Liver (tissue), 9 donors: ENCODE measurements around the gene OIT3. TPM values are rescaled to one million over a fixed set of nuclear protein-coding genes. Genes with fewer than 3 reads are reported as not detected.

Experiments used
- DNase-seq: peaks from one replicate; pipeline ENCODE4 v3.0.0-alpha.2; 2017; ENCODE audit warnings: low spot score
- H3K27ac ChIP-seq, 2 donors: one replicate each; pipeline ENCODE4 v1.7.0; 2013; ENCODE audit warnings: inconsistent platforms in 2 of 2, low read length in 2 of 2, control low read depth in 1 of 2, low read depth in 1 of 2, mild to moderate bottlenecking in 1 of 2
- H3K27me3 ChIP-seq, 4 donors: one replicate each; pipeline versions ENCODE4 v1.6.1 to v1.7.0; 2013; ENCODE audit warnings: low read length in 3 of 4, inconsistent platforms in 1 of 4, mild to moderate bottlenecking in 1 of 4, moderate library complexity in 1 of 4; ENCODE audit not compliant: control insufficient read depth in 4 of 4, insufficient read depth in 4 of 4
- H3K36me3 ChIP-seq, 4 donors: one replicate each; pipeline versions ENCODE4 v1.6.1 to v1.7.0; 2013; ENCODE audit warnings: low read length in 3 of 4, mild to moderate bottlenecking in 3 of 4, low read depth in 1 of 4, moderate library complexity in 1 of 4; ENCODE audit not compliant: control insufficient read depth in 4 of 4, insufficient read depth in 3 of 4
- H3K4me1 ChIP-seq, 4 donors: one replicate each; pipeline versions ENCODE4 v1.6.1 to v1.7.0; 2013; ENCODE audit warnings: low read length in 3 of 4, mild to moderate bottlenecking in 3 of 4, moderate library complexity in 1 of 4; ENCODE audit not compliant: control insufficient read depth in 4 of 4, insufficient read depth in 4 of 4
- H3K4me3 ChIP-seq, 3 donors: one replicate each; pipeline versions ENCODE4 v1.6.1 to v1.7.0; 2013; ENCODE audit warnings: low read length in 3 of 3, control low read depth in 1 of 3, low read depth in 1 of 3, mild to moderate bottlenecking in 1 of 3
- H3K9ac ChIP-seq, 2 donors: one replicate each; pipeline ENCODE4 v1.7.0; 2013; ENCODE audit warnings: low read length in 2 of 2, mild to moderate bottlenecking in 2 of 2, moderate library complexity in 2 of 2, control low read depth in 1 of 2, low read depth in 1 of 2
- H3K9me3 ChIP-seq, 4 donors: one replicate each; pipeline versions ENCODE4 v1.6.1 to v1.7.0; 2013; ENCODE audit warnings: low read length in 3 of 4; ENCODE audit not compliant: control insufficient read depth in 4 of 4
- EGR1 ChIP-seq, 2 donors: IDR thresholded peaks; 2 replicates each; pipeline ENCODE4 v1.6.1; 2016 to 2018; ENCODE audit warnings: antibody characterized with exemption in 2 of 2, low read depth in 2 of 2
- FOXA1 ChIP-seq: IDR thresholded peaks from 2 replicates; pipeline ENCODE4 v1.6.1; 2016; ENCODE audit warnings: antibody characterized with exemption
- FOXA2 ChIP-seq: IDR thresholded peaks from 2 replicates; pipeline ENCODE4 v1.6.1; 2016; ENCODE audit warnings: antibody characterized with exemption
- GABPA ChIP-seq, 2 donors: IDR thresholded peaks in 1 of 2; conservative IDR thresholded peaks in 1 of 2; 2 replicates each; pipeline ENCODE4 v1.6.1; 2016; ENCODE audit warnings: antibody characterized with exemption in 2 of 2, mild to moderate bottlenecking in 1 of 2, moderate library complexity in 1 of 2
- HNF4A ChIP-seq, 2 donors: conservative IDR thresholded peaks; 2 replicates each; pipeline ENCODE4 v1.6.1; 2016; ENCODE audit warnings: antibody characterized with exemption in 2 of 2, mild to moderate bottlenecking in 2 of 2
- HNF4G ChIP-seq: IDR thresholded peaks from 2 replicates; pipeline ENCODE4 v1.6.1; 2016; ENCODE audit warnings: antibody characterized with exemption
- JUND ChIP-seq, 2 donors: IDR thresholded peaks; 2 replicates each; pipeline ENCODE4 v1.6.1; 2016; ENCODE audit warnings: antibody characterized with exemption in 2 of 2
- NR2F2 ChIP-seq: IDR thresholded peaks from 2 replicates; pipeline ENCODE4 v1.6.1; 2016; ENCODE audit warnings: antibody characterized with exemption
- RAD21 ChIP-seq, 2 donors: IDR thresholded peaks; 2 replicates each; pipeline ENCODE4 v1.6.1; 2016; ENCODE audit warnings: antibody characterized with exemption in 2 of 2, mild to moderate bottlenecking in 2 of 2
- RXRA ChIP-seq, 2 donors: IDR thresholded peaks; 2 replicates each; pipeline ENCODE4 v1.6.1; 2017 to 2018; ENCODE audit warnings: antibody characterized with exemption in 2 of 2, mild to moderate bottlenecking in 1 of 2
- TAF1 ChIP-seq: conservative IDR thresholded peaks from 2 replicates; pipeline ENCODE4 v1.6.1; 2016; ENCODE audit warnings: antibody characterized with exemption, mild to moderate bottlenecking
- YY1 ChIP-seq: IDR thresholded peaks from 2 replicates; pipeline ENCODE4 v1.6.1; 2016; ENCODE audit warnings: antibody characterized with exemption, mild to moderate bottlenecking
- WGBS: extraction: QIAGEN DNeasy Blood & Tissue Kit; methylation state at CpG from one replicate; pipeline ENCODE4 v1.1.7; 2013; 5-methylcytosine and 5-hydroxymethylcytosine counted together
- polyA plus RNA-seq, 2 donors: library from polyadenylated mRNA; stranded (reverse) in 1 of 2; unstranded in 1 of 2; fragments of 200-250 nt in 1 of 2; fragments of >200 nt in 1 of 2; fragmentation: Nextera tagmentation in 1 of 2; extraction: Ambion mirVana in 1 of 2; gene quantifications; one replicate each; pipeline versions ENCODE4 v1.2.1 to v1.2.3, GENCODE V29; 2013 to 2015
- total RNA-seq, 2 donors: library from RNA; depleted of rRNA; stranded (reverse); fragments of >200 nt; gene quantifications; one replicate each; pipeline ENCODE4 v1.2.3, GENCODE V29; 2014
- TF ChIP-seq, protein P1 (sequence below): IDR thresholded peaks from 2 replicates; pipeline ENCODE4 v1.6.1; 2016; ENCODE audit warnings: antibody characterized with exemption
- TF ChIP-seq, protein P2 (sequence below): IDR thresholded peaks from 2 replicates; pipeline ENCODE4 v1.6.1; 2016; ENCODE audit warnings: antibody characterized with exemption
- TF ChIP-seq, protein P3 (sequence below): IDR thresholded peaks from 2 replicates; pipeline ENCODE4 v1.6.1; 2016; ENCODE audit warnings: antibody characterized with exemption, mild to moderate bottlenecking
- TF ChIP-seq, protein P4 (sequence below): IDR thresholded peaks from 2 replicates; pipeline ENCODE4 v1.6.1; 2016; ENCODE audit warnings: antibody characterized with exemption
- TF ChIP-seq, protein P5 (sequence below): fragments of 150-350 bp; IDR thresholded peaks from 2 replicates; pipeline ENCODE4 v1.5.1; 2017; ENCODE audit warnings: improper control_type of control experiment, low read depth, low read length; ENCODE audit not compliant: missing input control
- donor health status: healthy.
- donor health status: healthy.
- donor health status: healthy.
- donor health status: healthy.
- donor health status: healthy.

Gene OIT3
- total and polyA plus RNA-seq, 4 donors: 19.0 to 84.8 (median 59.8) TPM

DNA sequence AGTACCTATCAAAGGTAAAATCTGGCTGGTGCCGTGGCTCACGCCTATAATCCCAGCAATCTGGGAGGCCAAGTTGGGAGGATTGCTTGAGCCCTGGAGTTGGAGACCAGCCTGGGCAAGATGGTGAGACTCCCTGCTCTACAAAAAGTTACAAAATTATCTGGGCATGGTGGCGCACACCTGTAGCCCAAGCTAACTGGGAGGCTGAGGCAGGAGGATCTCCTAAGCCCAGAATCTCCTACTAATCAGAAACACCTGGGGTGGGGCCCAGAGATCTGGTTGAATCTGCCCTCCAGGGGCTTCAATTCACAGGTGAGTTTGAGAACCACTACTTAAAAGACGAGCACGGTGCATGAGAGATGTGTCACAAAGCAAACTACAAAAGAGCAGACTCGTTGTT, 58.6 kb downstream of the OIT3 start:
- Histone ChIP-seq H3K36me3 (no peaks in the 10 kb centered on the region), H3K9ac (peak overlapping the region in 1 of 2 donors; percentile 65), H3K27ac (peak overlapping the region; percentile 93 to 99), H3K4me3 (peak overlapping the region; percentile 66 to 85 (median 67)), H3K4me1 (peaks cover 5 to 31% (median 12%) of the 10 kb centered on the region in 4 donors), H3K9me3 (no peaks in the 10 kb centered on the region), H3K27me3 (no peaks in the 10 kb centered on the region)
- WGBS: 66% methylated on average over 6 of the region's 6 CpGs
- DNase-seq: no peak
- TF ChIP-seq RAD21 (IDR thresholded peaks at IDR 0.05): no peak
- TF ChIP-seq, protein P1, sequence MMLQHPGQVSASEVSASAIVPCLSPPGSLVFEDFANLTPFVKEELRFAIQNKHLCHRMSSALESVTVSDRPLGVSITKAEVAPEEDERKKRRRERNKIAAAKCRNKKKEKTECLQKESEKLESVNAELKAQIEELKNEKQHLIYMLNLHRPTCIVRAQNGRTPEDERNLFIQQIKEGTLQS: no peak
- TF ChIP-seq EGR1 (IDR thresholded peaks at IDR 0.05; ENCODE audit: low read depth in 2 of 2): no peak
- TF ChIP-seq GABPA (IDR thresholded peaks at IDR 0.05 in 1 of 2, conservative IDR thresholded peaks at IDR 0.05 in 1 of 2): no peak
- TF ChIP-seq, protein P2, sequence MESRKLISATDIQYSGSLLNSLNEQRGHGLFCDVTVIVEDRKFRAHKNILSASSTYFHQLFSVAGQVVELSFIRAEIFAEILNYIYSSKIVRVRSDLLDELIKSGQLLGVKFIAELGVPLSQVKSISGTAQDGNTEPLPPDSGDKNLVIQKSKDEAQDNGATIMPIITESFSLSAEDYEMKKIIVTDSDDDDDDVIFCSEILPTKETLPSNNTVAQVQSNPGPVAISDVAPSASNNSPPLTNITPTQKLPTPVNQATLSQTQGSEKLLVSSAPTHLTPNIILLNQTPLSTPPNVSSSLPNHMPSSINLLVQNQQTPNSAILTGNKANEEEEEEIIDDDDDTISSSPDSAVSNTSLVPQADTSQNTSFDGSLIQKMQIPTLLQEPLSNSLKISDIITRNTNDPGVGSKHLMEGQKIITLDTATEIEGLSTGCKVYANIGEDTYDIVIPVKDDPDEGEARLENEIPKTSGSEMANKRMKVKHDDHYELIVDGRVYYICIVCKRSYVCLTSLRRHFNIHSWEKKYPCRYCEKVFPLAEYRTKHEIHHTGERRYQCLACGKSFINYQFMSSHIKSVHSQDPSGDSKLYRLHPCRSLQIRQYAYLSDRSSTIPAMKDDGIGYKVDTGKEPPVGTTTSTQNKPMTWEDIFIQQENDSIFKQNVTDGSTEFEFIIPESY: no peak
- TF ChIP-seq JUND (IDR thresholded peaks at IDR 0.05): no peak

DNA sequence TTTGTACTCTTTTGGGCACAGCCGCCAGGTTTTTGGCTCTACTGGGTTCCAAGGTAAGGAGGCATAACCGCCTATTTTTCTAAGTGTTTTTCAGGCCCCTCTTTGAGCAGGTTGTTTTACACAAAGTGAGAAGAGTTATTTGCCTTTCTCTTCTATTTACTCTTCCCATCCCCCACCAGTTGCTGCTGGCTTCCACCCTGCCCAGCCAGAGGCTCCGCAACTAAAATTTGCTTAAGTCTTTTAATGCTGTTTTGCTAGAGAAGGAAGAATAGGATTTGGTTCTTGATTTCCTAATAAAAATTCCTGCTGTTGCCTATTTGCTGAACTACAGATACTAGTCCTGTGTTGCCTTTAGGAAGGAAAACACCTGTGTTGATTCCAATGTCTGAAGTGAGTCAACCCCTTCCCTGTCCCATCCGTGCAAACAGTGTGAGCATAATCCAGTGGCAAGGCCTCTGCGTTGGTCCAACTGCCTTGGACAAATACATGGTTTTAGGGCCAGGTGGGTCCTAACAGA, 59.2 kb downstream of the OIT3 start:
- Histone ChIP-seq H3K4me1 (peaks cover 5 to 31% (median 11%) of the 10 kb centered on the region in 4 donors), H3K27ac (peak overlapping the region; percentile 93 to 99), H3K4me3 (peak overlapping the region; percentile 66 to 85 (median 67)), H3K9ac (peak overlapping the region; percentile 65 to 82), H3K36me3 (no peaks in the 10 kb centered on the region), H3K9me3 (no peaks in the 10 kb centered on the region), H3K27me3 (no peaks in the 10 kb centered on the region)
- WGBS: 33% methylated on average over 5 of the region's 5 CpGs
- no peak for DNase-seq
- TF ChIP-seq HNF4G: no peak
- TF ChIP-seq NR2F2: no peak
- TF ChIP-seq, protein P3, sequence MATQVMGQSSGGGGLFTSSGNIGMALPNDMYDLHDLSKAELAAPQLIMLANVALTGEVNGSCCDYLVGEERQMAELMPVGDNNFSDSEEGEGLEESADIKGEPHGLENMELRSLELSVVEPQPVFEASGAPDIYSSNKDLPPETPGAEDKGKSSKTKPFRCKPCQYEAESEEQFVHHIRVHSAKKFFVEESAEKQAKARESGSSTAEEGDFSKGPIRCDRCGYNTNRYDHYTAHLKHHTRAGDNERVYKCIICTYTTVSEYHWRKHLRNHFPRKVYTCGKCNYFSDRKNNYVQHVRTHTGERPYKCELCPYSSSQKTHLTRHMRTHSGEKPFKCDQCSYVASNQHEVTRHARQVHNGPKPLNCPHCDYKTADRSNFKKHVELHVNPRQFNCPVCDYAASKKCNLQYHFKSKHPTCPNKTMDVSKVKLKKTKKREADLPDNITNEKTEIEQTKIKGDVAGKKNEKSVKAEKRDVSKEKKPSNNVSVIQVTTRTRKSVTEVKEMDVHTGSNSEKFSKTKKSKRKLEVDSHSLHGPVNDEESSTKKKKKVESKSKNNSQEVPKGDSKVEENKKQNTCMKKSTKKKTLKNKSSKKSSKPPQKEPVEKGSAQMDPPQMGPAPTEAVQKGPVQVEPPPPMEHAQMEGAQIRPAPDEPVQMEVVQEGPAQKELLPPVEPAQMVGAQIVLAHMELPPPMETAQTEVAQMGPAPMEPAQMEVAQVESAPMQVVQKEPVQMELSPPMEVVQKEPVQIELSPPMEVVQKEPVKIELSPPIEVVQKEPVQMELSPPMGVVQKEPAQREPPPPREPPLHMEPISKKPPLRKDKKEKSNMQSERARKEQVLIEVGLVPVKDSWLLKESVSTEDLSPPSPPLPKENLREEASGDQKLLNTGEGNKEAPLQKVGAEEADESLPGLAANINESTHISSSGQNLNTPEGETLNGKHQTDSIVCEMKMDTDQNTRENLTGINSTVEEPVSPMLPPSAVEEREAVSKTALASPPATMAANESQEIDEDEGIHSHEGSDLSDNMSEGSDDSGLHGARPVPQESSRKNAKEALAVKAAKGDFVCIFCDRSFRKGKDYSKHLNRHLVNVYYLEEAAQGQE: peak; percentile 41
- no peak for TF ChIP-seq YY1
- no peak for TF ChIP-seq GABPA (IDR thresholded peaks at IDR 0.05 in 1 of 2, conservative IDR thresholded peaks at IDR 0.05 in 1 of 2)
- peak in 1 of 2 donors; percentile 27 for TF ChIP-seq JUND (IDR thresholded peaks at IDR 0.05)
- TF ChIP-seq RXRA (IDR thresholded peaks at IDR 0.05): no peak
- TF ChIP-seq, protein P4, sequence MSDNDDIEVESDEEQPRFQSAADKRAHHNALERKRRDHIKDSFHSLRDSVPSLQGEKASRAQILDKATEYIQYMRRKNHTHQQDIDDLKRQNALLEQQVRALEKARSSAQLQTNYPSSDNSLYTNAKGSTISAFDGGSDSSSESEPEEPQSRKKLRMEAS: no peak
- TF ChIP-seq EGR1 (IDR thresholded peaks at IDR 0.05; ENCODE audit: low read depth in 2 of 2): no peak
- TF ChIP-seq, protein P5, sequence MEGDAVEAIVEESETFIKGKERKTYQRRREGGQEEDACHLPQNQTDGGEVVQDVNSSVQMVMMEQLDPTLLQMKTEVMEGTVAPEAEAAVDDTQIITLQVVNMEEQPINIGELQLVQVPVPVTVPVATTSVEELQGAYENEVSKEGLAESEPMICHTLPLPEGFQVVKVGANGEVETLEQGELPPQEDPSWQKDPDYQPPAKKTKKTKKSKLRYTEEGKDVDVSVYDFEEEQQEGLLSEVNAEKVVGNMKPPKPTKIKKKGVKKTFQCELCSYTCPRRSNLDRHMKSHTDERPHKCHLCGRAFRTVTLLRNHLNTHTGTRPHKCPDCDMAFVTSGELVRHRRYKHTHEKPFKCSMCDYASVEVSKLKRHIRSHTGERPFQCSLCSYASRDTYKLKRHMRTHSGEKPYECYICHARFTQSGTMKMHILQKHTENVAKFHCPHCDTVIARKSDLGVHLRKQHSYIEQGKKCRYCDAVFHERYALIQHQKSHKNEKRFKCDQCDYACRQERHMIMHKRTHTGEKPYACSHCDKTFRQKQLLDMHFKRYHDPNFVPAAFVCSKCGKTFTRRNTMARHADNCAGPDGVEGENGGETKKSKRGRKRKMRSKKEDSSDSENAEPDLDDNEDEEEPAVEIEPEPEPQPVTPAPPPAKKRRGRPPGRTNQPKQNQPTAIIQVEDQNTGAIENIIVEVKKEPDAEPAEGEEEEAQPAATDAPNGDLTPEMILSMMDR: no peak
- TF ChIP-seq FOXA1: no peak
- TF ChIP-seq TAF1: peak; percentile 36
- TF ChIP-seq, protein P2: no peak
- TF ChIP-seq RAD21 (IDR thresholded peaks at IDR 0.05): peak in 1 of 2 donors; percentile 9
- TF ChIP-seq, protein P1: peak; percentile 11
- no peak for TF ChIP-seq FOXA2
- peak; percentile 35 to 43 for TF ChIP-seq HNF4A (conservative IDR thresholded peaks at IDR 0.05)
